ENCODE results near the gene CDK5R1.
"Not testable (repeated sequence)": the region's sequence is repeated elsewhere in the genome, so short reads cannot be mapped to it uniquely, and the experiment has no call there.

Gene CDK5R1

GRCh38 chr17:32519228-32520103 lies 32.7 kb downstream of the CDK5R1 start:
- DNase-seq: peak; percentile 75

DNA sequence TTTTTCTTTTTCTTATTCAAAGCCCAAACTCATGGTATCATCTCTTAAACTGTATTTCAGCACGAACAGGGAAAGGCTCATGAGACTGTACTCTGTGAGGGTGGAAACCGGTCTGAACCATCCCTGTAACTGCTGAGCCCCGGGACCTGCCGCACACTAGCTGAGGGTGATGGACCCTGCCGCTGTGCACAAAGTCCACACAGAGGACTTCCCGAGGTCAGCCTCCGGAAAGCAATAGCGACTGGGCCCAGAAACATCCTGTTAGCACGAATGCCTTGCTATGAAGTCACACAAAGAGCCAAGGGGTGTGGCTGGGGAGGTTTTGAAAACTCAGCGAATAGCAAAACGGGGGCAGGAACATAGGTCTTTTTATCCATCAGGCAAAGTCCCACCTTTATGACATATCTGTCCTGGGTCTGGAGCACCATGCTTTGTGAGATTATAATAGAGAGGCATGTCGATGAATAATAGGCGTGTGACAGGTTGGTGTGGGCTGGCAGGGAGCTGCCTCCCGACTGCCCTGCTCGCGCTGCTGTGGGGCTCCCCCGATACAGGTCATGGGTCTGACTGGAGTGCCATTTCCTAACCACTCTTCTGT lies 33.4 kb downstream of the CDK5R1 start:
- peak; percentile 65 for DNase-seq

DNA sequence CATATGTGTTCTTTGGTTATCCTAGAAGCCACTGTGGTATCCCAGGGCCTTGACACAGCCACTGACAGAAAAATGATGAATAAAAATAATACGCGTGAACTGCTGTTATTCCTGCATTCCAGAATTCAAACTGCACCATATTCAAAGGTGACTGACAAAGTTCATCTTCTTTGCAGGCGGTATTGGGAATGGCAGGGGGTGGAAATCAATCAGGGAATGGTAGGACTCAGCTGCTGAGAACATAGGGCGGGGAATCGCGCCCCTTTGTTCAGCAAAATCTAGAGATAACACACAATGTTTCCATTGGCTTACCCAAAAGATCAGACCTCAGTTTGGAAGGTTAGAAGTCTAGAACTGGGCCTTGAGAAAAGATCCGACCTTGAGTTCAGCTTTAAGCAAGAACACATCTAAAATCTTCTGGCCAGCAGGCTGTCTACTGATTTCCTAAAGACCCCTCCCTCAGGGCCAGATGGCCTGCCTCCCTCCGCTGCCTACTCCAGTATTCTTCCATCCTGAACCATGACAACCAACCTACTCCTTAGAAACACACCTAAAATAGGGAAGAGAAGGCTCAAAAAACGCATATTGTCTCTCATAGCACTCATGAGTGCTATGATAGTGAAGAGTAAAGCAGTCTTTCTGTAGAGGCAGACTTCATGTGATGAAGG lies 34.1 kb downstream of the CDK5R1 start:
- DNase-seq: no peak

DNA sequence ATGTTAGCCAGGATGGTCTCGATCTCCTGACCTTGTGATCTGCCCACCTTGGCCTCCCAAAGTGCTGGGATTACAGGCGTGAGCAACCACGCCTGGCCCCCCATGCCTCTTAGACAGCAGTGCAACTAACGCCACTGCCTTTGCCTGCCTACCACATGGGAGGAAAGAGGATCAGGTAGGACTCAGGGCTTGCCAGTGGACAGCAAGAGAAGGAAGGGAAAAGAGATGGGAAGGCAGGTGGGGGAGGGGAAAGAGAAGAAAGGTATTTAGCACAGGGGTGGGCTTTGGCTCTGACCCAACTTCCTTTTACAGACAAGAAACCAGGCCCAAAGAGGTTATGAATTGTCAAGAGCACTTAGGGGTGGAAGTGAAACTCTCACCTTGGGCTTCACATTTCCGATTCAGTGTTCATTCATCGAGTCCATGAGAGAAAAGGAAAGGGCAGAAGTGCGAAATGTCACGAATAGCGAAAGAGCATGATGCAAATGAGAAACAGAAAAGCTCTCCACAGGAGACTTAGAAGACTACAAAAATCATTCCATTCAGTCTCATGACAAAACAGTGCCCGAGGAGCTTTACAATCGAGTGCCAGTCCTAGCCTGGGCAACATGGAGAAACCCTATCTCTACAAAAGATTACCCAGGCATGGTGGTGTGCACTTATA lies 36.4 kb downstream of the CDK5R1 start:
- DNase-seq: peak; percentile 71

DNA sequence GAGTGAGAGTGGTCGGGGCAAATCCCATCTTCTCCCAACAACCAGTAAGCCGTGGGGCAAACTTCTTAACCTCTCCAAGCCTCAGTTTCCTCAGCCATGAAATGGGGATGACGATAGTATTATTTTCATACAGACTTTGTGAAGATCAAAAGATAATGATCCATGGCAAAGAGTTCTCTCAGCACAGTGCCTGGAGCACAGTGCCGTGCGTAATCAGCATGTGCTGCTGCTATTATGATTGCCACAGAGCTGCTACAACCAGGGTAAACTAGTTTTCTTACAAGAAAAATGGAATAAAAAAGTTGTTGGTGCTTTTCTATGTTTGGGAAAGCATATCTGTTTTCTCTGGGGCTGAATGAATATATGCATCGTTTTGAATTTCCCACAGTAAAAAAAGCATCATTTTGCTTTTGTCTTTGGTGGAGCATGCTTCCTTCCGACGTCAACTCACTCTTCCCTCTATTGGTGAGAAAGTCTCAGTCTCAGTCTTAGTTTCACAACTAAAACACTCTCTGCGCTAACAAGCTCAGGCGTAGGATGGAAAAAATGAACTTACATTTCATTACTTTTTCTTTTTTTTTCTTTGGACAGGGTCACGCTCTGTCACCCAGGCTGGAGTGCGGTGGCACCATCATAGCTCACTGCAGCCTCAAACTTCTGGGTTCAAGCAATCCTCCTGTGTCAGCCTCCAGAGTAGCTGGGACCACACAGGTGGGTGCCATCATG lies 37.2 kb downstream of the CDK5R1 start:
- peak; percentile 54 for DNase-seq

GRCh38 chr17:32524553-32524880 lies 37.7 kb downstream of the CDK5R1 start:
- DNase-seq: not testable (repeated sequence)

DNA sequence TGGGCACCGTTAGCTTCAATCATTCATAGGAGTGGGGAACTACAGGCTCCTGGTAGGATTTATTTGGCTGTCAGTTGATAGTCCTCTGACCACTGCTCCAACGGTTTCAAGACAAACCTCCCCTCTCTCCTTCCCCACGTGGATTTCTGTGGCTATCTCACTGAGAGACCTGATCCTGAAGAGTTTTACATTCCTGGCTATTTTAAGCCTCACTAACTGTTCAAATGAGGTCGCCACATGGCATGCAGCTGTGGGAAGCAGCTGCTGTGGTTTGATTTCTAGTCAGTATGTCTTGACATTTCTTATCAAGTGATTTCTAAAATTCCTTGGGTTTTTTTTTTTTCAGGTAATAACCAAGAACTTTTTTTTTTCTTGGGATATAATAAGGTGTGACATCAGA lies 38.3 kb downstream of the CDK5R1 start:
- DNase-seq: no peak

DNA sequence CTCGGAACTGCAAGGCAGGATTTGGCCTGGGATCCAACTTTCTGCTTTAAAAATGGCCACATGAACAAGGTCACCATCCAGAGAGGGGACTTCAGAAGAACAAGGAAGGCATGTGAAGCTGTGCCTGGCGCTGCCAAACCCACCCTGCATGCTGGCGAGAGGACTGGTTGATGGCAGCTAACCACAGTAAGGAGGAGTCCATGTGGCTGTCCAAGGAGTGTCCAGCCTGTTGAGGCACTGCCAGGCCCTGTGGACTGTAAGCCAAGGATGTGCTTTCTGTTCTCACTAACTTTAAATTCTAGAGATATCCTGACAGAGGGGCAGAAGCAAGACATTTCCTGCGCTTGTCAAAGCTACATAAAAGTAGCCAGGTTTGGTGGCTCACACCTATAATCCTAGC lies 40.4 kb downstream of the CDK5R1 start:
- DNase-seq: no peak

- no peak for DNase-seq
Observed at GRCh38 chr17:32528825-32529224, 42.0 kb downstream of the CDK5R1 start.

DNA sequence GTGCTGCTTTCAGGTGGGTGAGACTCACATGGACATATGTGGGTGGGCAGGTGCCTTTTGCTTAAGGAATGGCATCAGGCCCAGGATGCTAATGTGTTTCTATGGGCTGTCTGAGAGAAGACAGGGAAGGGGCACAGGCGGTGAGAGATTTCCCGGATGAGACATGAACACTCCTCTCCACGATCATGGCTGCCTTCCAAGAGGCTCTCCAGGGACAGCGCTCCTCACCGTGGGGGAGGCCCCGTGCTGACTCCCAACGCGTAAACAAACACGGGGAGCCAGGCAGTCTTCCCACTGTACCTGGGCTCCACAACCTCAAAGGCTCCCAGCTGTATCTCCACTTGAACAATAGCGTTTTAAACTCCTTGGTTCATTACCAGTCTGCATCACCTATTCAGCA lies 42.8 kb downstream of the CDK5R1 start:
- no peak for DNase-seq

- DNase-seq: no peak
Observed at GRCh38 chr17:32533296-32533695, 46.5 kb downstream of the CDK5R1 start.

- no peak for DNase-seq
Observed at GRCh38 chr17:32536736-32537643, 50.2 kb downstream of the CDK5R1 start.

All from stimulated activated CD4-positive, alpha-beta T cell treated with anti-CD3 and anti-CD28 coated beads, Interleukin-15, amount 100 ng/mL, for 24 hours (primary cell).